HG03139 (cell line): ENCODE results near the gene DDC.
"Not testable (repeated sequence)": the region's sequence is repeated elsewhere in the genome, so short reads cannot be mapped to it uniquely, and the experiment has no call there.

ENCODE experiments used
- ATAC-seq: cut with Tn5 transposase; IDR thresholded peaks from one replicate; pipeline ENCODE4 v1.9.1; 2021; ENCODE audit not compliant: unreplicated experiment

DDC gene

DNA sequence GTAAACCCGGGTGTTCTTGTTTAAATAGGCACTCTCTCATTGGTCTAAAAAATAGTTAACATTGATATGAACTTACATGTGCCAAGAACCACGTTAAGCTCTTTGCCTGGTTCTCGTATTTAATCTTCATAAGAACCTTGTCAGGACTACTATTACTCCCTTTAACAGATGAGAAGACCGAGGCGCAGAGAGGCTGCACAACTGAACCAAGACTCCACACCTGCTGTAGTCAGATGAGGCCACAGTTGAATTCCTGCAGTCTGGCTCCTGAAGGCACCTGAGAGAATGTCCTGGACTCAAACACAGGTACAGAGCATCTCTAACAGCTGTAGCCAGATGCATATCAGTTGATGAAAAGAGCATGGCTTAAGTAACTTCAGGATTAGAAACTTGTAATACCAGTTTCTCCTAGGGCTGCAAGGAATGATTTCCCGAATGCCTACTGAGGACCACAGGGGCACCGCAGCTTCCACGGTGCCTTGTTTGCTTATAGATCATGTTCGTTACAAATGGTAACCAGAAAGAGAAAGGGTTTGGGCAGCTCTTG lies 9.5 kb downstream of the DDC start:
- ATAC-seq = no peak

DNA sequence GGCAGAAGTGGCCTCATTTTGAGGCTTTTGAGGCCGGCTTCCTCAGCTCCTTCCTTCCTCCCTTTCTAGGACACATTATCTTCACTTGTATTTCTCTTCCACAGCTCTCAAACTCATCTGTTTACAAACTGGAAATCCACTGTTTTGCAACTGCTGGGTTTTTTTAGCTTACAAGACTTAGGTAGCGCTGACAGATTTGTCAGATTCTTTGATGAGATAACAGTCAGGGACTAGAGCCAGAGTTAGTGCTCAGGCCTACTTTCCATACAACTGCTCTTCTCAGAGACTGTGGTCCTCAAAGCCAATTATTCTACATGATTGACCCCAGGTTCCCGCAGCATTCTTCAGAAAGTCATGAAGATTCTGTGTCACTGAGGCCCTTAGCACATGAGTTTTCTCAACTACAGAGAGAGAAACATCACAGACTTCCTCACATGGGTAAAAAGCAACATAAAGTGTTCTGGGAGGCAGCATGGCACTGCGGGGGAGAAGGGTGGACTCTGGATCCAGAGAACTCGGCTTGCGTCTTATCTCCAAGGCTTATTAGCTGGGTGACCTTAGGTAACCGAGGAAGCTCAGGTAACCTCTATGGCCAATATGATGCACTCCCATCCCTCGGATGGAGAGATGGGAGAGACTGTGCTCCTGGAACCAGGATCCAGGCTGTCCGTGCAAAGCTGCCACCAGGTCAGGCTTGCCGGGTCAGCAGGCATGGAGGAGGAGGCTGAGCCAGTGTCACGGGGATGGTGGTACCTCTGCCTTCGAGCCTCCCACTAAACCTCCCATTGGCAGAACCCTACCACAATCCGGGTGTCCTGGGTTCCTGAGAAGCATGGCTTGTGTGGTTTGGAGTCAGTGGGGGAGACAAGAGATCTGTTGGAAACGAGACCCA lies 10.5 kb downstream of the DDC start:
- ATAC-seq = no peak

DNA sequence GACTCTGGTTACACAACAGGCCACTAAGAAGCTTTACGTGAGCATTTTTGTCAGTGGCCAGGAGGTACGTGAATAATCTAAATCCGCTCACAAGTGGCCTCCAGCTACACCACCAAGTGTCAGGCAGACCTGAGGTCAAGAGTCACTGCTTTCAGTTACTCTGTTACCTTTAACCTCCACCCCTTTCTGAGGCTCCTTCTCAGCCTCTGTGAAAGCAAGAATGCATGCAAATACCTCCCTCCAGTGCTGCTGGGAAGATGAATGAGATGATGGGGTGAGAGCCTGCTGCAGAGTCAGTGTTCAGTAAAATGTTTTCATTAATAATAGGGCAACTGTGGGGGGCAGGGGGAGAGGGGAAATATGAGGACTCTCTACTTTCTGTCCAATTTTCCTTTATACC lies 11.2 kb downstream of the DDC start:
- no peak for ATAC-seq

DNA sequence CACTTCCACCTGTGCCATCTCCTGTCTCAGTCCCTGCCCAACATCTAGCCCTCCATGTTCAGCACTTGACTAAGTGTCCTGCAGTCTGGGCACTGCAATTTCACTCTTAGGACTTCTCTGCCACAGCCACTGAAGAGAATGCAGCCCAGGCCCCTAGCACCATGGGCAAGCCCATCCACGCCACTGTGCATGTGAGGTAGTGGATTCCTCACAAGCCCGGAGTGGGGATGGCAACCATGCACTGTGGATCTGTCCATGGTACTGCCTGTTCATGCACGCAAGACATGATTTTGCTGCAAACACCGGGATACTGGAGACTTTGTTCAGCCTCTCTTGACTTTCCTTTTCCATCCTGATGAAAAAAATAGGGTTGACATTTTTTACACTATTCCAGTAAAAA lies 12.3 kb downstream of the DDC start:
- ATAC-seq = no peak

DNA sequence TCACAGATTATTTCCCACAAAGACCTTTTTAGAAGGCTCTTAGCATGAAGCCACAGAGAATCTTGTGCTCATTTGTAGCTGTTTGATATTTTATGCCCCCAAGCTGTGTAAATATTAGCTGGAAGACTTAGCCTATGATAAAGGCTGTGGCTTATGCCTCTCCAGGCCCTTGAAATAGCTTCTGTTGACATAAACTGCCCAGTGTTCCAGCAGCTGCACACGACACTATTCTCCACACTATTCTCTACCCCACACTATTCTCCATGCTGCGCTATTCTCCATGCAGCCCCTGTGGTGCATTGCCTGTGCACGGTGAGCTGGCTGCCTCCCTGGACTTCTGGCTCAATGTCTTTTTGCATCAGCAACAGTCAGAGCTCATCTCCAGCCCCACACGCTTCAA lies 13.1 kb downstream of the DDC start:
- ATAC-seq = no peak

DNA sequence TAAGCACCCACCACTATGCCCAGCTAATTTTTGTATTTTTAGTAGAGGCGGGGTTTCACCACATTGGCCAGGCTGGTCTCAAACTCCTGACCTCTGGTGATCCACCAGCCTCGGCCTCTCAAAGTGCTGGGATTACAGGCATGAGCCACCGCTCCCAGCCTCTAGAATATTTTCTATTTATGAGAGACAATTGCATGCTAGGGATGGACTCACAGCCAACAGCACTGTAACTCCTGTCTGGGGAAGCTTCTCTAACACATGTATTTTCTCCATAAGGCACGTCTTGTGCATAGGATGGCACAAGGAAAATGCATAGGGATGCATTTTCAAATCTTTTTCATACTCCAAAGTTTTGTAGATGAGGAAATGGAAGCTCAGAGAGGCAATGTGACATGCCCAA lies 19.6 kb downstream of the DDC start:
- ATAC-seq = not testable (repeated sequence)

DNA sequence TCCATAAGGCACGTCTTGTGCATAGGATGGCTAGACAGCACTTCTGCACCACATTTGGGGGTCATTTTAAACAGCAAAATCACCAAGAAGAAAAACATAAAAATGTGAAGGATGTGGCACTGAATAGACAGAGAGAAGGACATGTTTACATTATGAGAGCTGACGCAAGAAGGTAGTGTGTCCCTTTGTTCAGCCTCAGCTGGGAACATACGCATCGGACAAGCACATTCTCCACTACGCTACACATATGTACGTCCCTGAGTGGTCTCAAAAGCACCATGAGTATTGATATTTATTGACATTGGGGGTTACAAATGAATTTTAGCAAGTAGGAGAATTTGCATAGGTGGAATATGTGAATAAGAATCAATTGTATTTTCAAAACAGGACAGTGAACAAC lies 20.2 kb downstream of the DDC start:
- ATAC-seq = no peak

DNA sequence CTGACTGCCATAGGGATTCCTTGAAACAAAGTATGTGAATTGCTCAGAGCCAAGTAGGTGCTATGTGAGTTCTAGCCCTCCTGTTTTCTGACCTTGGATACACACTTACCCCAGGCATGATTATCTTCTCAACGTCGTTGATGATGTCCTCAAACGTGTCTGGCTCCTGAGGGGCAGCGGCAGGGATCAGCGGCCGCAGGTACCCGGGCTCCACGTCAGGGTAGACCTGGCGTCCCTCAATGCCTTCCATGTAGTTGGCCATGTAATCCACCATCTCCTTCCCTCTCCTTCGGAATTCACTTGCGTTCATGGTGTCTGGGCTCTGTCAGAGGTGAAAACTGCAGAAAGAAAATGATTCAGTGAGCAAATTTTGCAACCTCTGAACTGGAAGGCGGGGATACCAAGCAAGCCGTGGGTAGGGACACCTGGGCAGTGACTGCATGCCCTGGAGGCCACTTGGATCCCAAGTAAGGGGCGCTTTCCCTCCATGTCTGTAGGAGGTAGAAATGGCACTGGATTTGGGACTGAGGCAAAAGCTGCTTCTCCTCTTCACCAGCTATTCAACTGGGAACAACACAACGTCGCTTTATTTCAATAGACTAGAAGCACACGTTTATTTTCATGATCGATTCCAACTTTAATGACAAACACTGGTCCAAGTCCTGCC lies 21.3 kb downstream of the DDC start:
- no peak for ATAC-seq

DNA sequence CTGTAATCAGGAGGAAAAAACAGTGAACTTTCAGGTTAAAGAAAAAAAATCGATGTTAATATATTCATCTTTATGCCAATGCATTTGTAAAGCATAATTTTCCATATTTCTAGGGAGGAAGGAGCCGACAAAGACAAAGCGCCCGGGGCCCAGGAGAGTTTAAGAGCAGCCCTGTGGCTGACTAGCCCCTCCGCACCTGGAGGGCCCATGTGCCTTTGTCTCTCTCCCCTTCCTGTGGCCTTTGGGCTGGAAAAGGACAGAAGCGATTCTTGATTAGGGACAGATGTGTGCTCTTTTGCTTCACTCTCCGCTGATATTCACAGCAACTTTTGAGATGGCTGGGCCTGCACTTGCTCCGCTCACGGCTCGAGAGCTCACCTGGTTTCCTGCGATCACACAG lies 23.1 kb downstream of the DDC start:
- ATAC-seq = no peak

DNA sequence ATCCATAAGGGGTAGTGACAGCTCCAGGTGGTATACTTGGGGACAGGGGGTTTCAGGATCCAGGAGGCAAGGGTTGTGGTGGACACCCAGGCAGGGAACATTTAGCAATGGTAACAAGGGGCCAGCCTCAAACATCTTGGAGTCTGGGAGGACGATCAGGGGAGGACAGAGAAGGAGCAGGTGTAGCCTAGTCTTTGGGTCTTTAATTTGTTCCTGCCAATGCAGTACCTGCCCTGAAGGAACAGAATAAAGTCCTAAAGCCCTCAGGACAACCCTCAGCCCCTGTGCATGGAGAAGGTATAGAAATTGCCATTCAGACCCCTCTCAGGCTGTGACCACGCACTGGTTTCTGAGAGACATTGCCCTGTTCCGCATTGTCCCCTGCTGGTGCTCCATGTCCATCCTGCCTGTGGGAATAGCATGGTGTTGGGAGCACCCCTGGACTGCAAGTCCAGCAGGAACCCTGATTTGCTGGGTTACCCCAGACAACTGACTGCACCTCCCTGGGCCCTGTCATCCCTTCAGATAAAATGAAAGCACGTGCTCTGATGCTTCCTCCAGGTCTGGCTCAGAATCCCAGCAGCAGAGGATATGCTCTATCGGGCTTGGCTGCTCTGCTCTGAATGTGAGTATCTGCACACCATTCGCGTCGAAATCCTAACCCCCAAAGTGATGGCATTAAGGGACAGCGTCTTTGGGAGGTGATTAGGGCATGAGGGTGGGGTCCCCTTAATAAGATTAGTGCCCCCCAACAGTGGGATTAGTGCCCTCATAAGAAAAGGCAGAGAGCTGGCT lies 24.2 kb downstream of the DDC start:
- no peak for ATAC-seq

DNA sequence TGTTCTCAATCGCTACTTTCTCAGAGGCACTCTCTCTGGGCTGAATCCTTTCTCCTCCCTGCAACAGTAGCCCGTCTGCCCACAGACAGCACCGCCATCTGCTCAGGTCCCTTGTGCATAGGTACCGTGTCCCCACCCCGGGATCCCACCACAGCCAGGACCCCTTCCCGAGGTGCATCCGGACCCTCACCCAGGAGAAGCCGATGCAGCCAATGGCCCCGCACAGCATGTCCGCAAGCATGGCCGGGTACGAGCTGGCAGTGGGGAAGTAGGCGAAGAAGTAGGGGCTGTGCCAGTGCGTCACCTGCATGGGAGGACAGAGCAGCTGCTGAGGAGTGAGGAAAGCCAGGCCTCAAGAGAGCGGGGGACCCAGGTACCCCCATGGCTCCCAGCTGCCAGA lies 25.5 kb downstream of the DDC start:
- ATAC-seq = no peak

DNA sequence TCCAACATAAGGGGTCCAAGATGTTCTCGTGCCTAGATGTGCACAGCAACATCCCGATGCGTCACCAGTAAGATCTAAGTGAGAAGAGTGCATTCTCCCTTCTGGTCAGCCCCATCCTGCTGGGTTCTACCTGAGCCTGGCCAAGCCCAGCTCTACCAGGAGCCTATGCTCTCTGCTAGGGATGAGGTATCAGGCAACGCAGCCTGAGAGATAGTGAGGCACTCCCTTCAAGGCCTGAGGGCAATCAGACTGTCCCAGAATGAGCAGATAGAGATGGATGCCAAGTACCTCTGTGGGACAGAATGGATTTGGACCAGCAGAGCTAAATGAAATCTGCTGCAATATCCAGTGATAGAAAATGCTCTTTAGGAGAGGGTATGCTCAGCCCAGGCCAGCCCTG lies 26.7 kb downstream of the DDC start:
- ATAC-seq = no peak

DNA sequence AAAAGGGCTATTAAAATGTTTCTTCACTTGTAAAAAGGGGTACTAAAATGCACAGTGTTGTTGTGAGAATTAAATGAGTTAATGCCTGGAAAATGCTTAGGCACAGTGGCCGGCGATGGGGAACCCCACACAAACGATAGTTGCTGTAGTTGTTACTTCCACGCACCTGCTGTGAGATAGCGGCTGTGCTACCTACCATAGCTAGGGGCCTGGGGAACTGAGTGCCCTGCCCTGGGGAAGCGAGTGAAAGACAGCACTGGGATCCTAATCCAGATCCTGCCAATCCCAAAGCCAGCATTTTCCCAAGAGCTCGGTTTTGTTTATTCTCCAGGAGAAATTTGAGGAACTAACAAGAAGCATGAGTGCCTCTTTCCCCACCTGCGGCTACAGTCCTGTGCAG lies 27.8 kb downstream of the DDC start:
- ATAC-seq = no peak

DNA sequence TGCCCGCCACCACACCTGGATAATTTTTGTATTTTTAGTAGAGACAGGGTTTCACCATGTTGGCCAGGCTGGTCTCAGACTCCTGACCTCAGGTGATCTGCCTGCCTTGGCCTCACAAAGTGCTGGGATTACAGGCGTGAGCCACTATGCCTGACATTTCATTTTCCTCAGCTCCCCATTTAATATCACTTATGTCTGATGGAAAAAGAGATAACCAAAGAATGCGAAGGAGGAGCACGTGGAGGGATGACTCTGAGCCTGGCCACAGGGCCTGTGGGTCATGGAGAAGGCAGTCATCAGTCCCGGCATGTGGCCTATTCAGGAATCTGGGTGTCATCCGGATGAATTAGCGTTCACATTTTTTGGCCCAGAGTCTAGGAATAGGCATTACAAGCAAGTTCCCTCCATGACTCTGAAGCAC lies 29.9 kb downstream of the DDC start:
- ATAC-seq = not testable (repeated sequence)

DNA sequence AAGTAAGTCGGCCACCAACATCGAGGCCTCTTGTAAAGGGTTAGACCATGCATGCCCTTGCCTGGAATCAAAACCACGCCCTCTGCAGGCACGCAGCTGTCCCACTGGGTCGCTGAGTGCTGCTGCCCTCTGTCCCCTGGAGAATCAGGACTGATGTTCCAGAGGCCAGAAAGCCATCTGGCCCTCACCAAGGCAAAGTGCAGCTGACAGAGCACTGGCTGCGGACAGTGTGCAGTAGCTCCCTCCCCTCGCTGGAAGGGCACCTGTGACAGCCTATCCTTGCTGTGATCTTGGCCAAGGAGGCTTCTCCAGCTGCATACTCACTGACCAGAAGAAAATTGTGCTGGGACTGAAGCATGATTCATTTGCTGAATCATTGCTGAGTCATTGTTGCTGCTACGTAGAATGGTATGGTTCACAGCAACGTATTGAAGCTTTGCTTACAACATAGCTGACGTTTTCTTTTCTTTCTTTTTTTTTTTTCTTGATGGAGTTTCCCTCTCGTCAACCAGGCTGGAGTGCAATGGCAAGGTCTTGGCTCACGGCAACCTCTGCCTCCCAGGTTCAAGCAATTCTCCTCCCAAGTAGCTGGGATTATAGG lies 30.4 kb downstream of the DDC start:
- ATAC-seq = no peak

DNA sequence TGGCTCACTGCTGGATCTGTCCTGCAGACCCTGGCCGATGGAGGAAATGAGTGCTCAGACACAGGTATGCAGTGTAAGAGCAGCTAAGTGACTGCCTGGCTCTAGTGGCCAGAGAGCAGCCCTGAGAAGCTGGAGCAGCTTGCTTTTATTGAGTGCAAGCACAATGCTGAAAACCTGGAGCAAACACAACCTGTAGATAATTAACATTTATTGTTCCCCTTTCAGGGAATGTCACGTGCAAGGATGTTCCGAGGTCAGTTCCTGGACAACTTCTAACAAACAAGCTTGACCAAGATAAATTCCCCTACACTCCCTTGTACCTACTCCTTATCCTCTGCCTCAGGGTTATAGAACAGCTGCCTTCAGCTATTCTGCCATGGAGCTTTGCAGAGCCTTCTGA lies 31.3 kb downstream of the DDC start:
- ATAC-seq = no peak

DNA sequence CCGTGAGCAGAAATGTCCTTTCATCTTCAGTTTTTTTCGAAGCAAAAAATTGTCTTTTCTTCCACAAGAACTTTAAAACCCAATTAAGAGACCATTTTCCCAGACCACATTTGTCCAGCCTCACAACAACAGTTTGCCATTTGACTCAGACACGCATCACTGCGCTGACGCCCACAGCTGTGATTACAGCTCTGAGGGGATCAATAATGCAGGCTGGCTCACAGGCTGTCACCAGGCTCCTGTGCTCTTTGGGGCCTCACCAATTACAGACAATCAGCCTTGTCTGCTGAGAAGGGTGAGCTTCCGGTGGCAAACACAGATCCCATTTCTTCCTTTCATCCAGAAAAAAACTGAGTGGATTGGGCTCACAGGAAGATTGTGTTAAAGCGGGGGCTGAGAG lies 33.3 kb downstream of the DDC start:
- no peak for ATAC-seq

DNA sequence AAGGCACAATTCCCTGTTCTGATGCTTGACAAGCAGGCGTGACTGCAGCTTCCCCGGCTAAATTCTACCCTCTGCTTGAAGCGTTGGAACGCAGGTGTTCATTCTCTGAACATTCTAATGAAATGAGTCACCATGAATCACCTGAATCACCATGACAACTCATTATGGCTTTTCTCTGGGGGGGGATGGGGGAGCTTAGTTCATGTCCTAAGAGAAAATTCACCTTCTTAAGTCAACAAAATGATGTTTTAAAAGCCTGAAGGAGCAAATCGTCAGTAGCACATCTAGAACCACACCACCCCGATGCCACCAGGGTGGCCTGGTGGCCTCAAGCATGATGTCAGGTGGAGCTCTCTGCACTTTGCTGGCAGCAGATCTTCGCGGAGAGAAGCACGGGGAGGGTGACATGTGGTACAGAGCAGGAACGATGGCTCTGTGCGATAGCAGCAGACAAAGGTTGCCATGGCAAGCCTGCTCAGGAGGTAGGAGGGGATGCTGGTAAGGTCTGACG lies 33.7 kb downstream of the DDC start:
- no peak for ATAC-seq

DNA sequence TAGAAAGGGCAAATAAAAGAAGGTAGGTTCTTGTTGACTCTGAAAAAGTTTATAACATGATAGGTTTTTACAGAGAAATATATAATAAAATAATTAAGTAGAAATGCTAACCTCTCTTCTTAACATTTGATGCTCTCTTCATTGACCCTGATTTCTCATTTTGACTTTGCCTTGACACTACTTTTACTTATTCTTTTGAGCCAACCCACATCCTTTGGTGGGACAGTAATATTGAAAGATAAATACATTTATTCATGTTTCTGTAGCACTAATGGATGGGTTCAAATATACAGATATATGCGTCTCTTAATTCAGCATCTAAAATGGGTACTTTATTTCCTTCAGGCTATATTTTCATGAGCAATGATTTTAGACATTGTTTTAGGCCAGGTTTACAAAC lies 34.4 kb downstream of the DDC start:
- ATAC-seq = no peak

DNA sequence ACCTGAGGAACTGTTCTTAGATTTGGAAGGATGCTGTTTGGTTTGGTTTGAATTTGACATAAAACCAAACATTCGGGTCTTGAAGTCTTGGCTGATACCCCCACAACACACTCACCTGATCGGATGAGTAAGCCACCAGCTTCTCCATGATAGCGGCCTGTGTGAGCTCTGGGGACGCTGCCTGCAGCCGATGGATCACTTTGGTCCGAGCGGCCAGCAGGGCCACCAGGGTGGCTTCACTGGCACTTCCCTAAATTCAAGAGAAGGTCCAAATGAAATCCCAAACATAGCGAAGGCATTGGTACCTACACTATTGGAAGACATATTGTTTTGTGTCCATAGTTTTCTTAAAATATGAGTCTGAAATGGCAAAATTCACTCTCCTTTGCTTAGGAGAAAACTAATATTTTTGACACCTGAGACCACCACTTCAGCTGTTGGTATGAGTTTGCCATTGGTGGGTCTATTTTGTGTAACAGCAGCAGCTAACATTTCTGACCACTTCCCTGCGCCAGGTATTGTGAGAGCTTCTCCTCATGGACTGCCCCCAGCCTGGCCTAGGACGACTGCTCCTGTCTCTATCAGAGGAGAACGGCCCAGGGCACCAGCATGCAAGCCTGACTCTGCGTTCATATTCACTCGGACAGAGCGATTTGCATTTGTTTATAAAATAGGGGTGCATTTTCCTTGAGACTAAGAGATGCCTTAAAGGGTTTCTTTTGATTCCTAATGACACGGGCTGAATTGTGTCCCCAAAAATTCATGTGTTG lies 35.9 kb downstream of the DDC start:
- ATAC-seq = no peak
